Measurements from ENCODE around the gene ESYT1. TPM values are rescaled to one million over a fixed set of nuclear protein-coding genes. Genes with fewer than 3 reads are reported as not detected.

ESYT1 gene
- total and polyA plus RNA-seq, 2 donors (not counting 1 experiment from before 2014, with no cell fraction given), result 182 to 446 TPM

- TF ChIP-seq EZH2 (IDR thresholded peaks at IDR 0.05; ENCODE audit: low read length, missing control alignments) (no peak), CTCF (conservative IDR thresholded peaks at IDR 0.05 in 1 of 2, IDR thresholded peaks at IDR 0.05 in 1 of 2; ENCODE audit: low read depth in 1 of 2, low read length in 2 of 2) (no peak)
- Histone ChIP-seq H3K27me3 (ENCODE audit: control insufficient read depth, insufficient read depth, low read length) (no peaks in the 10 kb centered on the region), H3K9me3 (ENCODE audit: control insufficient read depth, insufficient read depth, low read depth, low read length) (no peaks in the 10 kb centered on the region), H3K4me1 (ENCODE audit: control insufficient read depth, extremely low read depth, insufficient read depth, low read length) (no peaks in the 10 kb centered on the region), H2AFZ (ENCODE audit: low read length) (no peak overlapping the region), H3K36me3 (ENCODE audit: control insufficient read depth, insufficient read depth, low read length) (peaks cover 19% of the 10 kb centered on the region), H3K4me2 (ENCODE audit: extremely low read depth, insufficient read depth, low read length) (no peak overlapping the region), H3K9ac (ENCODE audit: insufficient read depth, low read length) (no peak overlapping the region), H3K79me2 (ENCODE audit: control insufficient read depth, insufficient read depth, low read length) (no peaks in the 10 kb centered on the region), H3K27ac (ENCODE audit: insufficient read depth, low read length) (no peak overlapping the region), H3K4me3 (replicated peaks in 1 of 4; ENCODE audit: control extremely low read depth in 1 of 4, insufficient read depth in 1 of 4, low read depth in 3 of 4, low read length in 4 of 4) (no peak overlapping the region), H4K20me1 (ENCODE audit: control insufficient read depth, extremely low read depth, insufficient read depth, low read length) (no peaks in the 10 kb centered on the region)
- DNase-seq (ENCODE audit: low read depth in 2 of 2), result no peak
Measured at GRCh38 chr12:56178347-56178746, 50.3 kb downstream of the ESYT1 start.

GRCh38 chr12:56186957-56187356, 58.9 kb downstream of the ESYT1 start:
- Histone ChIP-seq H2AFZ (ENCODE audit: low read length) (no peak overlapping the region), H3K36me3 (ENCODE audit: control insufficient read depth, insufficient read depth, low read length) (peaks cover 4% of the 10 kb centered on the region), H3K9me3 (ENCODE audit: control insufficient read depth, insufficient read depth, low read depth, low read length) (no peaks in the 10 kb centered on the region), H3K4me1 (ENCODE audit: control insufficient read depth, extremely low read depth, insufficient read depth, low read length) (peaks cover 3% of the 10 kb centered on the region), H3K9ac (ENCODE audit: insufficient read depth, low read length) (no peak overlapping the region), H3K4me3 (replicated peaks in 1 of 4; ENCODE audit: control extremely low read depth in 1 of 4, insufficient read depth in 1 of 4, low read depth in 3 of 4, low read length in 4 of 4) (peak overlapping the region in 1 of 4 experiments; percentile 89), H3K79me2 (ENCODE audit: control insufficient read depth, insufficient read depth, low read length) (peaks cover 31% of the 10 kb centered on the region), H3K27me3 (ENCODE audit: control insufficient read depth, insufficient read depth, low read length) (no peaks in the 10 kb centered on the region), H3K27ac (ENCODE audit: insufficient read depth, low read length) (no peak overlapping the region), H4K20me1 (ENCODE audit: control insufficient read depth, extremely low read depth, insufficient read depth, low read length) (no peaks in the 10 kb centered on the region), H3K4me2 (ENCODE audit: extremely low read depth, insufficient read depth, low read length) (peak overlapping the region; percentile 80)
- TF ChIP-seq EZH2 (IDR thresholded peaks at IDR 0.05; ENCODE audit: low read length, missing control alignments) (no peak), CTCF (conservative IDR thresholded peaks at IDR 0.05 in 1 of 2, IDR thresholded peaks at IDR 0.05 in 1 of 2; ENCODE audit: low read depth in 1 of 2, low read length in 2 of 2) (no peak)
- no peak for DNase-seq (ENCODE audit: low read depth in 2 of 2)

DNA sequence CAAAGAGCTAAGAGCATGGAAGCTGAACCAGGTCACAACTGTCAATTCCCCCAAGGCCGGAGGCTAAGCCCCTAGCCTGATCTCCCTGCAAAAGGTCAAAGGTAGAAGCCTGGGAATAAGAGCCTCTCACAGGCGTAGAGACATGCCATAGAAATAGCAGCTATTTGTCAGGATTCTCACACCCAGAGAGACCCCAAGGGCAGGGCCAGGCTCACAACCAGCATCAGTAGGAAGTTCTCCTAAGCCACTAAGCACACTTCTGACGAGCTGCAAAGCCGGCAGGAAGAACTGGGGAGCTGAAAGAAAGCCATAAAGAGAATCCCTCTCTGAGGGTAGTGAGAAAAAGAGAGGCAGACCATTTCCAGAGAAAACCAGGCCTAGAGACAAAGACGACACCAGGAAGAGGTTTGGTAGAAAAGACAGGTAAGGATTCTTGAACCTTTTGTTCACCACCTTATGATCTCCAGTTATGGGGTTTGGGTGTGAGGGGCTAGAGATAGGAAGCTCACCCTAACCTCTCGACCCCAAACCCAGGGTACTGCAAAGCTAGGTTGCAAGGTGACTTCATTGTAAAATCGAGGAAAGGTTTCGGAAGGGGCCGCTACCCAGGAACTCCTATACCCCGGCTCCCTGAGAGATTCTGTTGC, 60.2 kb downstream of the ESYT1 start:
- Histone ChIP-seq H3K79me2 (ENCODE audit: control insufficient read depth, insufficient read depth, low read length) (peaks cover 31% of the 10 kb centered on the region), H3K4me3 (replicated peaks in 1 of 4; ENCODE audit: control extremely low read depth in 1 of 4, insufficient read depth in 1 of 4, low read depth in 3 of 4, low read length in 4 of 4) (peak overlapping the region; percentile 69 to 89 (median 85)), H3K36me3 (ENCODE audit: control insufficient read depth, insufficient read depth, low read length) (peaks cover 4% of the 10 kb centered on the region), H3K9me3 (ENCODE audit: control insufficient read depth, insufficient read depth, low read depth, low read length) (no peaks in the 10 kb centered on the region), H4K20me1 (ENCODE audit: control insufficient read depth, extremely low read depth, insufficient read depth, low read length) (no peaks in the 10 kb centered on the region), H3K4me1 (ENCODE audit: control insufficient read depth, extremely low read depth, insufficient read depth, low read length) (peaks cover 4% of the 10 kb centered on the region), H3K9ac (ENCODE audit: insufficient read depth, low read length) (peak overlapping the region; percentile 71), H2AFZ (ENCODE audit: low read length) (no peak overlapping the region), H3K4me2 (ENCODE audit: extremely low read depth, insufficient read depth, low read length) (peak overlapping the region; percentile 80), H3K27ac (ENCODE audit: insufficient read depth, low read length) (peak overlapping the region; percentile 59), H3K27me3 (ENCODE audit: control insufficient read depth, insufficient read depth, low read length) (no peaks in the 10 kb centered on the region)
- TF ChIP-seq CTCF (conservative IDR thresholded peaks at IDR 0.05 in 1 of 2, IDR thresholded peaks at IDR 0.05 in 1 of 2; ENCODE audit: low read depth in 1 of 2, low read length in 2 of 2) (no peak), EZH2 (IDR thresholded peaks at IDR 0.05; ENCODE audit: low read length, missing control alignments) (no peak)
- DNase-seq (ENCODE audit: low read depth in 2 of 2), result no peak

All from fibroblast of lung (primary cell).